Neural cell (in vitro differentiated cells): Measurements from ENCODE around the gene DDHD1. TPM values are rescaled to one million over a fixed set of nuclear protein-coding genes. Genes with fewer than 3 reads are reported as not detected.

Experiments used
- H2AFZ ChIP-seq: fragments of 200-600, 300-800 bp; sonication (generic), shearing (Covaris generic); 2 replicates; pipeline ENCODE4 v1.6.0; 2014; ENCODE audit warnings: low read depth, mild to moderate bottlenecking, antibody characterized with exemption, low read length, moderate library complexity
- H3F3A ChIP-seq: fragments of 200-600 bp; shearing (Covaris generic); 2 replicates; pipeline ENCODE4 v1.6.1; 2016; ENCODE audit warnings: mild to moderate bottlenecking, moderate library complexity, mixed read lengths, antibody characterized with exemption, low read length; ENCODE audit not compliant: insufficient read depth, poor library complexity, severe bottlenecking
- H3K27ac ChIP-seq: fragments of 200-600, 300-800 bp; sonication (generic), shearing (Covaris generic); 2 replicates; pipeline ENCODE4 v1.5.1; 2014; ENCODE audit warnings: mild to moderate bottlenecking, low read length, moderate library complexity
- H3K27me3 ChIP-seq: fragments of 300-800, 200-600 bp; sonication (generic), shearing (Covaris generic); 2 replicates; pipeline ENCODE4 v1.6.0; 2014; ENCODE audit warnings: mild to moderate bottlenecking, low read depth, low read length, moderate library complexity; ENCODE audit not compliant: insufficient read depth
- H3K36me3 ChIP-seq: fragments of 300-800, 200-600 bp; sonication (generic), shearing (Covaris generic); 2 replicates; pipeline ENCODE4 v1.5.1; 2014; ENCODE audit warnings: mild to moderate bottlenecking, antibody characterized with exemption, low read length, moderate library complexity; ENCODE audit not compliant: insufficient read depth
- H3K4me2 ChIP-seq: fragments of 300-800, 200-600 bp; sonication (generic), shearing (Covaris generic); 2 replicates; pipeline ENCODE4 v1.6.0; 2014; ENCODE audit warnings: mild to moderate bottlenecking, low read length
- H3K4me3 ChIP-seq: fragments of 300-800, 200-600 bp; sonication (generic), shearing (Covaris generic); 2 replicates; pipeline ENCODE4 v1.5.1; 2014; ENCODE audit warnings: mild to moderate bottlenecking, low read length, moderate library complexity
- H3K79me2 ChIP-seq: fragments of 200-600 bp; shearing (Covaris generic); replicated peaks from 2 replicates; pipeline ENCODE4 v1.6.0; 2014; ENCODE audit warnings: mild to moderate bottlenecking, low read length, moderate library complexity; ENCODE audit not compliant: insufficient read depth
- H3K9ac ChIP-seq: fragments of 300-800, 200-600 bp; sonication (generic), shearing (Covaris generic); 2 replicates; pipeline ENCODE4 v1.6.1; 2016; ENCODE audit warnings: mild to moderate bottlenecking, low read length, mixed read lengths
- H3K9me2 ChIP-seq: fragments of 200-600 bp; shearing (Covaris generic); 2 replicates; pipeline ENCODE4 v1.6.1; 2016; ENCODE audit warnings: mild to moderate bottlenecking, low read length, mixed read lengths; ENCODE audit not compliant: insufficient read depth
- H3K9me3 ChIP-seq: fragments of 200-600, 300-800 bp; sonication (generic), shearing (Covaris generic); 2 replicates; pipeline ENCODE4 v1.6.1; 2016; ENCODE audit warnings: mild to moderate bottlenecking, mixed run types, low read length, moderate library complexity, mixed read lengths
- H4K20me1 ChIP-seq: fragments of 200-600 bp; shearing (Covaris generic); 2 replicates; pipeline ENCODE4 v1.6.1; 2016; ENCODE audit warnings: mild to moderate bottlenecking, mixed run types; ENCODE audit not compliant: insufficient read depth
- CTCF ChIP-seq: fragments of 450-650 bp; IDR thresholded peaks from 2 replicates; pipeline ENCODE4 v1.5.1; 2014; ENCODE audit warnings: antibody characterized with exemption, mild to moderate bottlenecking, moderate library complexity; ENCODE audit not compliant: poor library complexity, severe bottlenecking
- EP300 ChIP-seq: fragments of 450-650 bp; conservative IDR thresholded peaks from 2 replicates; pipeline ENCODE4 v1.6.1; 2014; ENCODE audit warnings: antibody characterized with exemption, mild to moderate bottlenecking, moderate library complexity; ENCODE audit not compliant: poor library complexity, severe bottlenecking
- EZH2 ChIP-seq: fragments of 200-600, 300-800 bp; shearing (Covaris generic), sonication (generic); IDR thresholded peaks from 2 replicates; pipeline ENCODE4 v1.6.1; 2014; ENCODE audit warnings: antibody characterized with exemption, low read length, borderline replicate concordance, mild to moderate bottlenecking; ENCODE audit not compliant: insufficient read depth, poor library complexity, severe bottlenecking
- MXI1 ChIP-seq: fragments of 450-650 bp; conservative IDR thresholded peaks from 2 replicates; pipeline ENCODE4 v1.6.1; 2014; ENCODE audit warnings: antibody characterized with exemption, mild to moderate bottlenecking; ENCODE audit not compliant: poor library complexity, severe bottlenecking
- POLR2AphosphoS5 ChIP-seq: IDR thresholded peaks from 2 replicates; pipeline ENCODE4 v1.6.1; 2012
- RAD21 ChIP-seq: fragments of 450-650 bp; conservative IDR thresholded peaks from 2 replicates; pipeline ENCODE4 v1.6.1; 2014; ENCODE audit warnings: antibody characterized with exemption, mild to moderate bottlenecking, moderate library complexity
- REST ChIP-seq: IDR thresholded peaks from 2 replicates; pipeline ENCODE4 v1.6.1; 2012; ENCODE audit warnings: borderline replicate concordance
- SMC3 ChIP-seq: fragments of 450-650 bp; conservative IDR thresholded peaks from 2 replicates; pipeline ENCODE4 v1.6.1; 2014; ENCODE audit warnings: antibody characterized with exemption, mild to moderate bottlenecking, moderate library complexity; ENCODE audit not compliant: poor library complexity
- TAF1 ChIP-seq: IDR thresholded peaks from 2 replicates; pipeline ENCODE4 v1.6.1; 2012; ENCODE audit warnings: low read depth
- polyA plus RNA-seq: library from polyadenylated mRNA; depleted of rRNA; stranded (reverse); fragments of >200 nt; gene quantifications from 2 replicates; pipeline ENCODE4 v1.2.3, GENCODE V29; 2014

DDHD1 gene
- polyA plus RNA-seq, 1 donor from 2014 or later: 13.9 TPM

- H2AFZ ChIP-seq: no peak overlapping the region
- no peak overlapping the region for H3K4me2 ChIP-seq
- H3K4me3 ChIP-seq: no peak overlapping the region
- no peaks in the 10 kb centered on the region for H3K9me2 ChIP-seq
- no peaks in the 10 kb centered on the region for H3K36me3 ChIP-seq
- H3K9me3 ChIP-seq: no peaks in the 10 kb centered on the region
- H3F3A ChIP-seq: no peaks in the 10 kb centered on the region
- no peak overlapping the region for H3K9ac ChIP-seq
- no peaks in the 10 kb centered on the region for H3K27me3 ChIP-seq
- no peak for TF ChIP-seq MXI1
- H3K27ac ChIP-seq: no peak overlapping the region
- no peaks in the 10 kb centered on the region for H4K20me1 ChIP-seq
- H3K79me2 ChIP-seq: no peaks in the 10 kb centered on the region
Observed at GRCh38 chr14:53190938-53191337, 37.8 kb upstream of the DDHD1 start.

- no peaks in the 10 kb centered on the region for H3K9me3 ChIP-seq
- H3K79me2 ChIP-seq: no peaks in the 10 kb centered on the region
- no peak overlapping the region for H3K4me3 ChIP-seq
- no peaks in the 10 kb centered on the region for H3F3A ChIP-seq
- no peak overlapping the region for H3K4me2 ChIP-seq
- no peak overlapping the region for H2AFZ ChIP-seq
- no peaks in the 10 kb centered on the region for H3K36me3 ChIP-seq
- H3K27me3 ChIP-seq: no peaks in the 10 kb centered on the region
- no peaks in the 10 kb centered on the region for H4K20me1 ChIP-seq
- TF ChIP-seq RAD21: no peak
- no peak for TF ChIP-seq EP300
- no peak for TF ChIP-seq TAF1
- TF ChIP-seq EZH2: no peak
- no peak for TF ChIP-seq POLR2AphosphoS5
- TF ChIP-seq REST: no peak
- no peak overlapping the region for H3K27ac ChIP-seq
- no peaks in the 10 kb centered on the region for H3K9me2 ChIP-seq
- H3K9ac ChIP-seq: no peak overlapping the region
Observed at GRCh38 chr14:53187921-53188463, 34.9 kb upstream of the DDHD1 start.

- Histone ChIP-seq H3K27me3 (no peaks in the 10 kb centered on the region), H4K20me1 (no peaks in the 10 kb centered on the region), H3K9me3 (no peaks in the 10 kb centered on the region), H3K4me3 (no peak overlapping the region), H3K9me2 (no peaks in the 10 kb centered on the region), H3K4me2 (no peak overlapping the region), H3K9ac (no peak overlapping the region), H3K36me3 (no peaks in the 10 kb centered on the region), H3K27ac (no peak overlapping the region), H3K79me2 (no peaks in the 10 kb centered on the region), H3F3A (no peaks in the 10 kb centered on the region), H2AFZ (no peak overlapping the region)
- TF ChIP-seq SMC3 (no peak), MXI1 (no peak), EZH2 (no peak), CTCF (no peak), REST (no peak), TAF1 (no peak), POLR2AphosphoS5 (no peak), EP300 (no peak), RAD21 (no peak)
Observed at GRCh38 chr14:53186532-53186931, 33.4 kb upstream of the DDHD1 start.
